Stimulated activated CD8-positive, alpha-beta memory T cell treated with anti-CD3 and anti-CD28 coated beads, Interleukin-7, amount 100 ng/mL, for 24 hours (primary cell): ENCODE measurements around the gene XIST.
"Not testable (repeated sequence)": the region's sequence is repeated elsewhere in the genome, so short reads cannot be mapped to it uniquely, and the experiment has no call there.

Experiments
- DNase-seq: peaks from one replicate; pipeline ENCODE4 v3.0.0-alpha.2; 2020; ENCODE audit warnings: low read depth

The XIST gene

GRCh38 chrX:73852467-73852866, at the start of gene XIST:
Gene XIST (minus strand): TSS chrX:73852714.
- no peak for DNase-seq

GRCh38 chrX:73898315-73898714, 45.8 kb upstream of the XIST start:
- DNase-seq = not testable (repeated sequence)

- not testable (repeated sequence) for DNase-seq
These were observed 40.1 kb upstream of the XIST start for GRCh38 chrX:73892515-73893090.

GRCh38 chrX:73882260-73882659, 29.7 kb upstream of the XIST start:
- DNase-seq = not testable (repeated sequence)

GRCh38 chrX:73877687-73878086, 25.2 kb upstream of the XIST start:
- DNase-seq = no peak

GRCh38 chrX:73876911-73877310, 24.4 kb upstream of the XIST start:
- no peak for DNase-seq

GRCh38 chrX:73868916-73869315, 16.4 kb upstream of the XIST start:
- DNase-seq = no peak

- DNase-seq = no peak
These were observed 14.6 kb upstream of the XIST start for GRCh38 chrX:73867144-73867543.

GRCh38 chrX:73863852-73864251, 11.3 kb upstream of the XIST start:
- no peak for DNase-seq

GRCh38 chrX:73863268-73863667, 10.8 kb upstream of the XIST start:
- DNase-seq = no peak

GRCh38 chrX:73859622-73860021, 7.1 kb upstream of the XIST start:
- DNase-seq = no peak

GRCh38 chrX:73855546-73855945, 3.0 kb upstream of the XIST start:
- peak; percentile 5 for DNase-seq

GRCh38 chrX:73852022-73852421, 492 bp downstream of the XIST start:
- DNase-seq = no peak

- DNase-seq = no peak
These were observed 1.2 kb downstream of the XIST start for GRCh38 chrX:73851014-73852009.

GRCh38 chrX:73850124-73851013, 2.1 kb downstream of the XIST start:
- DNase-seq = no peak

GRCh38 chrX:73849073-73849472, 3.4 kb downstream of the XIST start:
- DNase-seq = no peak

GRCh38 chrX:73847991-73848390, 4.5 kb downstream of the XIST start:
- no peak for DNase-seq

- no peak for DNase-seq
These were observed 5.4 kb downstream of the XIST start for GRCh38 chrX:73847100-73847499.

- DNase-seq = no peak
These were observed 9.8 kb downstream of the XIST start for GRCh38 chrX:73842541-73843234.

- DNase-seq = no peak
These were observed 11.2 kb downstream of the XIST start for GRCh38 chrX:73841337-73841736.

- DNase-seq = no peak
These were observed 12.2 kb downstream of the XIST start for GRCh38 chrX:73840120-73840924.
